Breast epithelium (tissue), 4 donors: ENCODE measurements around the gene FANCD2. TPM values are rescaled to one million over a fixed set of nuclear protein-coding genes. Genes with fewer than 3 reads are reported as not detected.

Source experiments
- DNase-seq, 2 donors: peaks; one replicate each; pipeline ENCODE4 v3.0.0-alpha.2; 2019; ENCODE audit warnings: low spot score in 2 of 2
- H3K27ac ChIP-seq, 2 donors: fragments of 200-600 bp; sonication (generic) in 1 of 2; one replicate each; pipeline ENCODE4 v1.5.1; 2016 to 2019; ENCODE audit warnings: mild to moderate bottlenecking in 1 of 2
- H3K27me3 ChIP-seq, 2 donors: fragments of 200-600 bp; sonication (generic) in 1 of 2; one replicate each; pipeline versions ENCODE4 v1.5.1 to v1.6.0; 2017 to 2019; ENCODE audit warnings: control low read depth in 1 of 2, mild to moderate bottlenecking in 1 of 2
- H3K36me3 ChIP-seq: fragments of 200-600 bp; one replicate; pipeline ENCODE4 v1.5.1; 2019
- H3K4me1 ChIP-seq, 2 donors: fragments of 200-600 bp; sonication (generic); one replicate each; pipeline ENCODE4 v1.5.1; 2016 to 2019; ENCODE audit warnings: control low read depth in 1 of 2
- H3K4me3 ChIP-seq, 3 donors: fragments of 200-600 bp; sonication (generic); 1 replicate in 2 of 3; 2 replicates in 1 of 3; pipeline ENCODE4 v1.5.1; 2016 to 2019; ENCODE audit warnings: mild to moderate bottlenecking in 3 of 3, moderate library complexity in 2 of 3
- H3K9me3 ChIP-seq, 2 donors: fragments of 200-600 bp; sonication (generic) in 1 of 2; one replicate each; pipeline ENCODE4 v1.5.1; 2016 to 2019; ENCODE audit warnings: control low read depth in 1 of 2
- CTCF ChIP-seq, 3 donors: fragments of 450-650 bp; IDR thresholded peaks; one replicate each; pipeline ENCODE4 v1.5.1; 2016 to 2017; ENCODE audit warnings: antibody characterized with exemption in 3 of 3, mild to moderate bottlenecking in 3 of 3, moderate library complexity in 3 of 3
- POLR2A ChIP-seq: fragments of 450-650 bp; IDR thresholded peaks from one replicate; pipeline ENCODE4 v1.6.1; 2016; ENCODE audit warnings: antibody characterized with exemption, mild to moderate bottlenecking, moderate library complexity
- POLR2AphosphoS5 ChIP-seq, 3 donors: sonication (generic); formaldehyde crosslinking; IDR thresholded peaks; one replicate each; pipeline ENCODE4 v1.6.1; 2017; ENCODE audit warnings: antibody characterized with exemption in 3 of 3
- intact Hi-C: fragments of 100-400 bp; cut with DNase I; formaldehyde crosslinking; loops from one replicate; pipeline ENCODE4 v1.15.1; 2023; ENCODE audit warnings: low total_unique reads
- total RNA-seq, 3 donors: library from RNA; depleted of rRNA; stranded (reverse); fragments of >200 nt; gene quantifications; one replicate each; pipeline ENCODE4 v1.1.0, GENCODE V29; 2016

Gene FANCD2
- total RNA-seq, 3 donors from 2014 or later = 3.7 to 12.9 (median 6.2) TPM

DNA sequence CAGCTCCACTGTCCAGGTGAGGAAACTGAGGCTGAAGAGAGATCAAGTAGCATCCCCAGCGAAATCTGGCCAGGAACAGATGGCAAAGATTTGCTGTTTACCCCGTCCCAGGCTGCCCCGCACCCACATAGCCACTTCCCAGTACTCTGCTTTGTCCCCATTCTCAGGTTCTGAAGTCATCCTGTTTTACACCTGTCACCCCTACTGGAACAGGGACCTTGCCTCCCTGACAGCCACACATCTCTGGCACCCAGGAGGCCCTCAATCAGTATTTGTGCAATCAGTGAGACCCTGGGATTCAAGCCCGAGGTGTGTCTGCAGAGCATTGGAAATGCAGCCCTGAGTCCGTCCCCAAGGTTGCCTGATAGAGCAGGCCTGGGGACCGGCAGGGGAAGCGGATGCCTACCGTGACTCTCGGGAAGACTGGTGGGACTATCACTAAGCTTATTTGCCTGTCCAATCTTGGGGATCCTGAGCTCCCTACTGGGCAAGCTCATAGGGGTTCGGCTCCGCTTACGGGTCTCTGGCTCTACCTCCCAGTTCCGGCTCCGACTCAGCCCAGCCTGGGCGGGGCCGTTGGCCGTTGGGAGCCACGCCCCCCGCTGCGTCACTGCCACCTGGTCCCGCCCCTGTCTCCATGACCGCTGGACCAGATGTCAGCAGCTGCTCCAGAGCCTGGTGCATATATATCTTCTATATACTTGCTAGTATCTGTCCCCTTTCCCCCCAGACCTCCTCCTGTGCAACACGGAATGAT, 17.5 kb upstream of the FANCD2 start:
- intact Hi-C loops = no loop called here
- H3K27ac ChIP-seq = peak overlapping the region; percentile 79 to 85
- H3K4me1 ChIP-seq = peaks cover 10 to 11% of the 10 kb centered on the region in 2 donors
- H3K4me3 ChIP-seq = peak overlapping the region; percentile 33 to 74 (median 50)
- no peaks in the 10 kb centered on the region for H3K9me3 ChIP-seq
- H3K36me3 ChIP-seq = no peaks in the 10 kb centered on the region
- no peaks in the 10 kb centered on the region for H3K27me3 ChIP-seq
- peak; percentile 87 for DNase-seq
- peak; percentile 32 for TF ChIP-seq POLR2A
- TF ChIP-seq CTCF (IDR thresholded peaks at IDR 0.05) = no peak
- peak in 2 of 3 donors; percentile 30 to 60 for TF ChIP-seq POLR2AphosphoS5 (IDR thresholded peaks at IDR 0.05)

- H3K27me3 ChIP-seq = no peaks in the 10 kb centered on the region
- TF ChIP-seq POLR2AphosphoS5 (IDR thresholded peaks at IDR 0.05) (no peak), POLR2A (no peak), CTCF (IDR thresholded peaks at IDR 0.05) (no peak)
Measured at GRCh38 chr3:10010421-10010877, 15.8 kb upstream of the FANCD2 start.

DNA sequence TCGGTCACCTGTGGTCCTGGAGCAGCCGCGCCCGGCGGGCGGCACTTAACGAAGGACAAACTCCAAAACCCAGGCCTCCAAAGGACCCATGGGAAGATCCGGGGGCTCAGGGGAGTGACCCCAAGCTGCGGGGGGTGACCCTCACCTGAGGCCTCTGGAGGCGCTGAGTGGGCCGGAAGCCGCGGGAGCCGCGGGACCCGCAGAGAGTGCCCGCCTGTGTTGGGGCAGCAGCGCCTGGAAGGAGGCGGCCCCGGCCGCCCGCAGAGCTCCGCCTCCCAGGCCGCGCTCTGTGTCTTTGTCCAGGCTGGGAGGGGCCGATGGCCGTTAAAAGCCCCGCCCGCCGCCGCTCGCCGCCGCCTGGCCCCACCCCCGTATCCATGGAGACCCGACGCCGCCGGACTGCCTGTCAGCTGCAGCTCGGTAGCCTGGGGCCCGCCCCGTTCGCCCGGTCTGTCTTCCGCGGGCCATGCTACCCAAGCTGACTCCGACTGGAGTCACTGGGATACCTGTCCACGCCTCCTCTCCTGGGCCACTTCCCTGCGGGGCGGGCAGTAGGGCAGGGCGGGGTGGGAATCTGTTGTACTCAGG, 15.3 kb upstream of the FANCD2 start:
- H3K36me3 ChIP-seq = no peaks in the 10 kb centered on the region
- peaks cover 10 to 16% of the 10 kb centered on the region in 2 donors for H3K4me1 ChIP-seq
- H3K27ac ChIP-seq = peak overlapping the region; percentile 84 to 90
- intact Hi-C loops = no loop called here
- no peak for TF ChIP-seq POLR2AphosphoS5 (IDR thresholded peaks at IDR 0.05)
- no peaks in the 10 kb centered on the region for H3K27me3 ChIP-seq
- DNase-seq = peak; percentile 95 to 98
- H3K4me3 ChIP-seq = peak overlapping the region; percentile 56 to 74 (median 67)
- H3K9me3 ChIP-seq = no peaks in the 10 kb centered on the region

More at GRCh38 chr3:10010421-10010877, 15.8 kb upstream of the FANCD2 start:
- no peaks in the 10 kb centered on the region for H3K9me3 ChIP-seq
- no peaks in the 10 kb centered on the region for H3K36me3 ChIP-seq
- peak overlapping the region; percentile 56 to 74 (median 67) for H3K4me3 ChIP-seq
- peaks cover 10 to 11% of the 10 kb centered on the region in 2 donors for H3K4me1 ChIP-seq
- peak overlapping the region; percentile 84 to 90 for H3K27ac ChIP-seq
- no peak for DNase-seq
- intact Hi-C loops = no loop called here

DNA sequence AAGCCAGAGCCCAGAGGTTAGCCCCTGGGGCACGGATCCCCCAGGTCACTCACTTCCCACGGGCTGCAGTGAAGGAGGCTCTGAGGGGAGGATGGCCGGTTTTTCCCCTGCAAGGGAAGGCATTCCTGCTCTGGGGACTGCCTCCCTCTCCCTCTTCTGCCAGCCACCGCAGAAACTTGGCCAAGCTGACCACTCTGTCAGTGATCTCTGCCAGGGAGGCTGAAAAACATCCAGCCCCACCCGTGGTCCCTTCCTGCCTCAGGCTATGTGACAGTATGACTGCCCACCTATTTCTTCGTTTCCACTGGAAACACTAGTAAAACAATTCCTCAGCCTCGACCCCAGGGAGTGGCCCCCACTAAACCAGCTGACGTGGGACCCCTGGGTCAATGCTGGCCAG, 14.6 kb upstream of the FANCD2 start:
- H3K4me1 ChIP-seq = peaks cover 10 to 19% of the 10 kb centered on the region in 2 donors
- H3K27me3 ChIP-seq = no peaks in the 10 kb centered on the region
- intact Hi-C loops = no loop called here
- peak overlapping the region; percentile 84 to 90 for H3K27ac ChIP-seq
- H3K9me3 ChIP-seq = no peaks in the 10 kb centered on the region
- H3K4me3 ChIP-seq = peak overlapping the region; percentile 56 to 74 (median 67)
- no peak for DNase-seq
- TF ChIP-seq CTCF (IDR thresholded peaks at IDR 0.05) (no peak), POLR2A (no peak), POLR2AphosphoS5 (IDR thresholded peaks at IDR 0.05) (no peak)
- H3K36me3 ChIP-seq = no peaks in the 10 kb centered on the region

- intact Hi-C loops = no loop called here
- Histone ChIP-seq H3K9me3 (no peaks in the 10 kb centered on the region), H3K27ac (peak overlapping the region; percentile 84 to 90), H3K4me3 (no peak overlapping the region), H3K4me1 (peaks cover 10 to 19% of the 10 kb centered on the region in 2 donors), H3K36me3 (no peaks in the 10 kb centered on the region), H3K27me3 (no peaks in the 10 kb centered on the region)
- no peak for DNase-seq
- no peak for TF ChIP-seq POLR2AphosphoS5 (IDR thresholded peaks at IDR 0.05)
- no peak for TF ChIP-seq CTCF (IDR thresholded peaks at IDR 0.05)
- TF ChIP-seq POLR2A = no peak
Measured at GRCh38 chr3:10012106-10012505, 14.1 kb upstream of the FANCD2 start.
